H1 (cell line): Measurements from ENCODE around the gene PPP1R9A. TPM values are rescaled to one million over a fixed set of nuclear protein-coding genes. Genes with fewer than 3 reads are reported as not detected.

ENCODE experiments used
- CTCF ChIA-PET: fragments of 300-600 bp; sonication (Branson Sonifier 250); formaldehyde crosslinking; loops from one replicate; lab custom pipeline; 2021; ENCODE audit not compliant: partially characterized antibody; lab: Charles Lee
- POLR2A ChIA-PET: fragments of 300-600 bp; sonication (Branson Sonifier 250); formaldehyde crosslinking; loops from one replicate; lab custom pipeline; 2021; ENCODE audit warnings: inconsistent platforms; ENCODE audit not compliant: partially characterized antibody; lab: Charles Lee
- DNase-seq, 2 experiments: peaks; one replicate each; pipeline versions ENCODE4 v3.0.0 to v3.0.0-alpha.2; 2010 to 2022; ENCODE audit warnings: low spot score in 2 of 2, low read depth in 1 of 2, mixed read lengths in 1 of 2
- FAIRE-seq: peaks from 2 replicates; lab custom pipeline; 2011; peaks lifted over from hg19 to GRCh38; lab: Jason Lieb, UNC
- H2AFZ ChIP-seq: 2 replicates; pipeline ENCODE4 v1.8.1; 2012; ENCODE audit warnings: low read length, inconsistent platforms
- H2AK5ac ChIP-seq: 2 replicates; pipeline ENCODE4 v1.6.1; 2013; ENCODE audit warnings: low read depth, low read length
- H2BK120ac ChIP-seq: replicated peaks from 2 replicates; pipeline ENCODE3; 2013; ENCODE audit warnings: low read depth, low read length, inconsistent platforms
- H2BK12ac ChIP-seq: 2 replicates; pipeline ENCODE4 v1.6.1; 2013; ENCODE audit warnings: low read depth, low read length
- H2BK15ac ChIP-seq: 2 replicates; pipeline ENCODE4 v1.6.1; 2013; ENCODE audit warnings: low read length
- H2BK20ac ChIP-seq: 2 replicates; pipeline ENCODE4 v1.6.1; 2013; ENCODE audit warnings: low read length
- H2BK5ac ChIP-seq: 2 replicates; pipeline ENCODE4 v1.6.1; 2013; ENCODE audit warnings: low read depth, low read length
- H3K14ac ChIP-seq: 2 replicates; pipeline ENCODE4 v1.6.1; 2013; ENCODE audit warnings: inconsistent platforms; ENCODE audit not compliant: insufficient read length
- H3K18ac ChIP-seq: 2 replicates; pipeline ENCODE4 v1.6.1; 2013; ENCODE audit warnings: low read length; ENCODE audit errors: extremely low read depth
- H3K23ac ChIP-seq: 2 replicates; pipeline ENCODE4 v1.6.1; 2013; ENCODE audit warnings: inconsistent platforms; ENCODE audit not compliant: insufficient read length
- H3K23me2 ChIP-seq: 2 replicates; pipeline ENCODE4 v1.6.1; 2013; ENCODE audit warnings: low read depth, low read length
- H3K27ac ChIP-seq: 2 replicates; pipeline ENCODE4 v1.6.1; 2011; ENCODE audit warnings: low read depth, low read length, inconsistent platforms
- H3K27me3 ChIP-seq, 4 experiments: replicated peaks in 1 of 4; 1 replicate in 1 of 4; 2 replicates in 3 of 4; pipeline versions ENCODE4 v1.6.1 to v1.8.1; 2011 to 2013; ENCODE audit warnings: low read length in 3 of 4, mild to moderate bottlenecking in 3 of 4, inconsistent platforms in 2 of 4, mixed read lengths in 2 of 4, moderate library complexity in 1 of 4; ENCODE audit not compliant: control insufficient read depth in 3 of 4, insufficient read depth in 3 of 4; ENCODE audit errors: extremely low read depth in 1 of 4
- H3K36me3 ChIP-seq, 4 experiments: 2 replicates each; pipeline versions ENCODE4 v1.6.1 to v1.8.1; 2011 to 2013; ENCODE audit warnings: mild to moderate bottlenecking in 4 of 4, low read length in 3 of 4, moderate library complexity in 2 of 4, control low read depth in 1 of 4, inconsistent platforms in 1 of 4; ENCODE audit not compliant: insufficient read depth in 4 of 4, control insufficient read depth in 2 of 4
- H3K4ac ChIP-seq: replicated peaks from 2 replicates; pipeline ENCODE3; 2013; ENCODE audit warnings: low read length, low read depth, mixed read lengths, inconsistent platforms; ENCODE audit not compliant: insufficient read length
- H3K4me1 ChIP-seq, 4 experiments: replicated peaks in 1 of 4; 1 replicate in 1 of 4; 2 replicates in 3 of 4; pipeline versions ENCODE4 v1.6.1 to v1.8.1; 2011 to 2013; ENCODE audit warnings: low read length in 3 of 4, inconsistent platforms in 2 of 4, mixed read lengths in 1 of 4; ENCODE audit not compliant: insufficient read depth in 4 of 4, control insufficient read depth in 3 of 4
- H3K4me2 ChIP-seq, 2 experiments: 2 replicates each; pipeline versions ENCODE4 v1.6.1 to v1.8.1; 2011 to 2013; ENCODE audit warnings: low read depth in 2 of 2, low read length in 2 of 2, control low read depth in 1 of 2, inconsistent platforms in 1 of 2, mild to moderate bottlenecking in 1 of 2; ENCODE audit not compliant: insufficient read depth in 1 of 2
- H3K4me3 ChIP-seq, 4 experiments: fragments of 200-600, 300-600 bp in 1 of 4; sonication (generic), shearing (Covaris generic), sonication (Bioruptor Twin) in 1 of 4; 2 replicates each; pipeline versions ENCODE4 v1.5.1 to v1.8.1; 2011 to 2016; ENCODE audit warnings: low read length in 4 of 4, low read depth in 3 of 4, control low read depth in 2 of 4, inconsistent platforms in 2 of 4, mild to moderate bottlenecking in 2 of 4, mixed read lengths in 1 of 4, moderate library complexity in 1 of 4; ENCODE audit not compliant: insufficient read depth in 2 of 4; ENCODE audit errors: extremely low read depth in 1 of 4
- H3K56ac ChIP-seq: replicated peaks from 2 replicates; pipeline ENCODE3; 2013; ENCODE audit warnings: low read depth, mild to moderate bottlenecking, mixed read lengths, low read length, inconsistent platforms; ENCODE audit not compliant: insufficient read length
- H3K79me1 ChIP-seq: 2 replicates; pipeline ENCODE4 v1.6.1; 2013; ENCODE audit warnings: low read depth, low read length, control low read depth
- H3K79me2 ChIP-seq, 2 experiments: 2 replicates each; pipeline versions ENCODE4 v1.6.1 to v1.8.1; 2012 to 2013; ENCODE audit warnings: low read length in 2 of 2, mild to moderate bottlenecking in 2 of 2, inconsistent platforms in 1 of 2; ENCODE audit not compliant: insufficient read depth in 2 of 2, control insufficient read depth in 1 of 2
- H3K9ac ChIP-seq, 4 experiments: replicated peaks in 1 of 4; 1 replicate in 1 of 4; 2 replicates in 3 of 4; pipeline versions ENCODE4 v1.6.1 to v1.8.1; 2011 to 2013; ENCODE audit warnings: low read depth in 3 of 4, low read length in 3 of 4, control low read depth in 2 of 4, mild to moderate bottlenecking in 2 of 4, moderate library complexity in 2 of 4, inconsistent platforms in 1 of 4; ENCODE audit errors: extremely low read depth in 1 of 4
- H3K9me3 ChIP-seq, 2 experiments: 2 replicates each; pipeline versions ENCODE4 v1.6.1 to v1.8.1; 2012 to 2013; ENCODE audit warnings: mild to moderate bottlenecking in 2 of 2, moderate library complexity in 2 of 2, control low read depth in 1 of 2, inconsistent platforms in 1 of 2, low read depth in 1 of 2, low read length in 1 of 2, mixed read lengths in 1 of 2; ENCODE audit not compliant: insufficient read depth in 2 of 2
- H4K20me1 ChIP-seq, 2 experiments: replicated peaks in 1 of 2; 2 replicates each; pipeline versions ENCODE3 to v1.8.1; 2011 to 2013; ENCODE audit warnings: inconsistent platforms in 2 of 2, low read length in 2 of 2, mild to moderate bottlenecking in 1 of 2; ENCODE audit not compliant: insufficient read depth in 2 of 2, control insufficient read depth in 1 of 2
- H4K5ac ChIP-seq: 2 replicates; pipeline ENCODE4 v1.6.1; 2013; ENCODE audit warnings: low read length, low read depth, mixed read lengths, inconsistent platforms; ENCODE audit not compliant: insufficient read length
- H4K8ac ChIP-seq: 2 replicates; pipeline ENCODE4 v1.8.0; 2013; ENCODE audit warnings: mild to moderate bottlenecking, moderate library complexity, low read length, inconsistent platforms; ENCODE audit not compliant: insufficient read depth; ENCODE audit errors: extremely low read depth
- H4K91ac ChIP-seq: replicated peaks from 2 replicates; pipeline ENCODE3; 2013; ENCODE audit warnings: low read length, mixed read lengths, inconsistent platforms; ENCODE audit not compliant: insufficient read length
- CREB1 ChIP-seq: IDR thresholded peaks from 2 replicates; pipeline ENCODE4 v1.6.1; 2012; ENCODE audit warnings: inconsistent platforms
- GTF2F1 ChIP-seq: IDR thresholded peaks from 2 replicates; pipeline ENCODE4 v1.6.1; 2012; ENCODE audit warnings: low read depth, low read length, improper control_type of control experiment, borderline replicate concordance
- HDAC2 ChIP-seq, 2 experiments: fragments of 300-600 bp in 1 of 2; sonication (generic) in 1 of 2; IDR thresholded peaks; 2 replicates each; pipeline ENCODE4 v1.6.1; 2011 to 2012; ENCODE audit warnings: low read depth in 2 of 2, low read length in 2 of 2, mild to moderate bottlenecking in 2 of 2, moderate library complexity in 2 of 2, borderline replicate concordance in 1 of 2, inconsistent platforms in 1 of 2
- PHF8 ChIP-seq: fragments of 200-600 bp; sonication (generic); conservative IDR thresholded peaks from 2 replicates; pipeline ENCODE4 v1.7.1; 2012; ENCODE audit warnings: low read depth, mild to moderate bottlenecking, inconsistent platforms, low read length, moderate library complexity
- USF2 ChIP-seq: IDR thresholded peaks from 2 replicates; pipeline ENCODE4 v1.6.1; 2011; ENCODE audit warnings: low read length, improper control_type of control experiment
- WGBS, 2 experiments: shearing (Covaris generic) in 1 of 2; methylation state at CpG; one replicate each; pipeline versions ENCODE4 v1.1.6 to v1.1.7; 2013 to 2015; ENCODE audit warnings: low lambda C conversion rate in 2 of 2, mixed read lengths in 2 of 2, inconsistent platforms in 1 of 2, low coverage in 1 of 2, missing lambda C conversion rate in 1 of 2; ENCODE audit not compliant: insufficient replicate concordance in 2 of 2, insufficient coverage in 1 of 2, insufficient read length in 1 of 2; ENCODE audit errors: extremely low coverage in 1 of 2, missing lambda C conversion rate in 1 of 2; 5-methylcytosine and 5-hydroxymethylcytosine counted together
- polyA plus RNA-seq, 7 experiments: library from polyadenylated mRNA; depleted of rRNA in 3 of 7; stranded (reverse) in 5 of 7; unstranded in 2 of 7; fragments of >200 nt in 5 of 7; fragments of 200-250 nt in 2 of 7; gene quantifications; 1 replicate in 5 of 7; 2 replicates in 1 of 7; 4 replicates in 1 of 7; pipeline versions ENCODE4 v1.2.1 to v1.2.3, GENCODE V29; 2011 to 2013; ENCODE audit warnings: missing spikeins in 2 of 7, mixed read lengths in 2 of 7
- total RNA-seq: library from RNA; stranded (reverse); fragmentation: NEBNext Ultra II Directional; extraction: Animal tissue kit (Norgen Biotek cat#: 25700); gene quantifications from 2 replicates; pipeline ENCODE4 v1.2.1, GENCODE V29; 2021

Gene PPP1R9A
- total and polyA plus RNA-seq, 2 of the 8 experiments (the other 6 are each of a cell fraction or from before 2014, with no cell fraction given) = 3.0 to 20.3 TPM

- Histone ChIP-seq H3K27me3 (no peaks in the 10 kb centered on the region), H2BK12ac (no peak overlapping the region), H4K8ac (no peak overlapping the region), H4K5ac (no peak overlapping the region), H3K4me3 (no peak overlapping the region), H2BK15ac (no peak overlapping the region), H3K4me1 (peaks cover 0 to 3% (median 0%) of the 10 kb centered on the region in 4 experiments; a peak in 1 of 7 replicates), H3K79me2 (0 out of 4 replicates have a peak, but pooled peaks cover 0 to 6% of the 10 kb centered on the region in 2 experiments), H2AFZ (no peak overlapping the region), H3K36me3 (no peaks in the 10 kb centered on the region), H3K9me3 (no peaks in the 10 kb centered on the region), H3K56ac (no peak overlapping the region), H3K27ac (no peak overlapping the region), H3K18ac (no peak overlapping the region), H3K4me2 (no peak overlapping the region), H3K9ac (no peak overlapping the region), H2BK120ac (no peak overlapping the region), H2BK5ac (no peak overlapping the region), H4K91ac (no peak overlapping the region), H3K79me1 (no peaks in the 10 kb centered on the region), H3K4ac (no peak overlapping the region), H3K23me2 (no peaks in the 10 kb centered on the region), H2AK5ac (no peak overlapping the region), H3K23ac (no peak overlapping the region), H4K20me1 (no peaks in the 10 kb centered on the region), H3K14ac (no peak overlapping the region), H2BK20ac (no peak overlapping the region)
- TF ChIP-seq HDAC2 (IDR thresholded peaks at IDR 0.05; ENCODE audit: borderline replicate concordance in 1 of 2, low read depth in 2 of 2, low read length in 2 of 2) (no peak), USF2 (no peak), PHF8 (no peak), GTF2F1 (no peak), CREB1 (no peak)
- 94% methylated on average over 3 of the region's 3 CpGs; no CpG with 5 or more reads in 1 of the 2 experiments for WGBS, 2 experiments
- POLR2A ChIA-PET = no interaction called here
- FAIRE-seq (no peak), DNase-seq (no peak)
- CTCF ChIA-PET = no interaction called here
Observed at GRCh38 chr7:95102662-95103061, 195.3 kb downstream of the PPP1R9A start.
